ENCODE results near the gene SNURF.

The SNURF gene

DNA sequence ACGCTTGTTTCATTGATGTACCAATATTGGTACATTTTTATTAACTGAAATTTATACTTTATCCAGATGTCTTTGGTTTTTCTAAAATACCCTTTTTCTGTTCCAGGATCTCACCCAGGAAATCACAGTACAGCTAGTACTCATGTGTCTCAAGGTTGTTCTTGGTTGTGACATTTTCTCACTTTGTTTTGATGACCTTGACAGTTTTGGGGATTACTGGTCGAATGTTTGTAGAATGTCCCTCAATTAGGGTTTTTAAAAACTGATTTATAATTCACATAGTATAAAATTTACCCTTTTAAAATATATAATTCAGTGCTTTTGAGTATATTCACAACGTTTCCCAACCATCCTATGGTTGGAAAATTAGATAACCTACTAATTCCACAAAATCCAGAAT, 6.3 kb upstream of the SNURF start:
- TF ChIP-seq, protein P1, sequence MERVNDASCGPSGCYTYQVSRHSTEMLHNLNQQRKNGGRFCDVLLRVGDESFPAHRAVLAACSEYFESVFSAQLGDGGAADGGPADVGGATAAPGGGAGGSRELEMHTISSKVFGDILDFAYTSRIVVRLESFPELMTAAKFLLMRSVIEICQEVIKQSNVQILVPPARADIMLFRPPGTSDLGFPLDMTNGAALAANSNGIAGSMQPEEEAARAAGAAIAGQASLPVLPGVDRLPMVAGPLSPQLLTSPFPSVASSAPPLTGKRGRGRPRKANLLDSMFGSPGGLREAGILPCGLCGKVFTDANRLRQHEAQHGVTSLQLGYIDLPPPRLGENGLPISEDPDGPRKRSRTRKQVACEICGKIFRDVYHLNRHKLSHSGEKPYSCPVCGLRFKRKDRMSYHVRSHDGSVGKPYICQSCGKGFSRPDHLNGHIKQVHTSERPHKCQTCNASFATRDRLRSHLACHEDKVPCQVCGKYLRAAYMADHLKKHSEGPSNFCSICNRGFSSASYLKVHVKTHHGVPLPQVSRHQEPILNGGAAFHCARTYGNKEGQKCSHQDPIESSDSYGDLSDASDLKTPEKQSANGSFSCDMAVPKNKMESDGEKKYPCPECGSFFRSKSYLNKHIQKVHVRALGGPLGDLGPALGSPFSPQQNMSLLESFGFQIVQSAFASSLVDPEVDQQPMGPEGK (CRISPR knock-in tag; IDR thresholded peaks at IDR 0.05; ENCODE audit: borderline replicate concordance) = no peak
- TF ChIP-seq, protein P2, sequence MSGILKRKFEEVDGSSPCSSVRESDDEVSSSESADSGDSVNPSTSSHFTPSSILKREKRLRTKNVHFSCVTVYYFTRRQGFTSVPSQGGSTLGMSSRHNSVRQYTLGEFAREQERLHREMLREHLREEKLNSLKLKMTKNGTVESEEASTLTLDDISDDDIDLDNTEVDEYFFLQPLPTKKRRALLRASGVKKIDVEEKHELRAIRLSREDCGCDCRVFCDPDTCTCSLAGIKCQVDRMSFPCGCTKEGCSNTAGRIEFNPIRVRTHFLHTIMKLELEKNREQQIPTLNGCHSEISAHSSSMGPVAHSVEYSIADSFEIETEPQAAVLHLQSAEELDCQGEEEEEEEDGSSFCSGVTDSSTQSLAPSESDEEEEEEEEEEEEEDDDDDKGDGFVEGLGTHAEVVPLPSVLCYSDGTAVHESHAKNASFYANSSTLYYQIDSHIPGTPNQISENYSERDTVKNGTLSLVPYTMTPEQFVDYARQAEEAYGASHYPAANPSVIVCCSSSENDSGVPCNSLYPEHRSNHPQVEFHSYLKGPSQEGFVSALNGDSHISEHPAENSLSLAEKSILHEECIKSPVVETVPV (CRISPR knock-in tag; IDR thresholded peaks at IDR 0.05) = no peak
- TF ChIP-seq ZC3H10 (CRISPR knock-in tag; IDR thresholded peaks at IDR 0.05) (no peak), PPARA (CRISPR knock-in tag; IDR thresholded peaks at IDR 0.05; ENCODE audit: borderline replicate concordance) (no peak), ZFP3 (CRISPR knock-in tag; IDR thresholded peaks at IDR 0.05) (no peak), TCF4 (CRISPR knock-in tag; IDR thresholded peaks at IDR 0.05; ENCODE audit: borderline replicate concordance) (no peak), ZNF8 (CRISPR knock-in tag; IDR thresholded peaks at IDR 0.05) (no peak), CSDC2 (CRISPR knock-in tag; IDR thresholded peaks at IDR 0.05) (no peak), RARB (CRISPR knock-in tag; IDR thresholded peaks at IDR 0.05) (no peak), ZFP30 (CRISPR knock-in tag; IDR thresholded peaks at IDR 0.05) (no peak), ISL1 (CRISPR knock-in tag; IDR thresholded peaks at IDR 0.05) (no peak), TOX (CRISPR knock-in tag; IDR thresholded peaks at IDR 0.05; ENCODE audit: borderline replicate concordance) (no peak), BACH2 (CRISPR knock-in tag; IDR thresholded peaks at IDR 0.05; ENCODE audit: borderline replicate concordance) (no peak), GLIS3 (CRISPR knock-in tag; IDR thresholded peaks at IDR 0.05) (no peak)
- TF ChIP-seq, protein P3, sequence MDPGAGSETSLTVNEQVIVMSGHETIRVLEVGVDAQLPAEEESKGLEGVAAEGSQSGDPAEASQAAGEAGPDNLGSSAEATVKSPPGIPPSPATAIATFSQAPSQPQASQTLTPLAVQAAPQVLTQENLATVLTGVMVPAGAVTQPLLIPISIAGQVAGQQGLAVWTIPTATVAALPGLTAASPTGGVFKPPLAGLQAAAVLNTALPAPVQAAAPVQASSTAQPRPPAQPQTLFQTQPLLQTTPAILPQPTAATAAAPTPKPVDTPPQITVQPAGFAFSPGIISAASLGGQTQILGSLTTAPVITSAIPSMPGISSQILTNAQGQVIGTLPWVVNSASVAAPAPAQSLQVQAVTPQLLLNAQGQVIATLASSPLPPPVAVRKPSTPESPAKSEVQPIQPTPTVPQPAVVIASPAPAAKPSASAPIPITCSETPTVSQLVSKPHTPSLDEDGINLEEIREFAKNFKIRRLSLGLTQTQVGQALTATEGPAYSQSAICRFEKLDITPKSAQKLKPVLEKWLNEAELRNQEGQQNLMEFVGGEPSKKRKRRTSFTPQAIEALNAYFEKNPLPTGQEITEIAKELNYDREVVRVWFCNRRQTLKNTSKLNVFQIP (CRISPR knock-in tag; IDR thresholded peaks at IDR 0.05; ENCODE audit: borderline replicate concordance, low read depth) = no peak
- no peak for ATAC-seq

DNA sequence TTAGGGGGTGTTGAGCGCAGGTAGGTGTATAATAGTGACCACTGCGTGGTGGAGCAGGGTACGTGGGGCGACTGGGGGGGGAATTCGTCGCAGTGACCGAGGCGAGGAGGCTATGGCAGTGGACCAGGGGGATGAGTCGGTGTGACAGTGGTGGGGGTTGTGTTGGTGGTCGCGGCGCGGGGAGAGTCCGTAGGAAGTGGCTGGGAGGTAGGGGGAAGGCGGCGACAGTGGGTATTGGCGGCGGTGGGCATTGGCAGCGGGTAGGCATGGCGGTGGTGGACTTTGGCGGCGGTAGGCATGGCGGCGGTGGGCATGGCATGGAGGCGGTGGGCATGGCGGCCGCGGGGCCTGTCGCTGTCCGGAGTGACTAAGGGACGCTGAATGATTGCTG, 739 bp downstream of the SNURF start:
- TF ChIP-seq ZNF565 (CRISPR knock-in tag; conservative IDR thresholded peaks at IDR 0.05; ENCODE audit: low read depth) = no peak
- TF ChIP-seq BACH2 (CRISPR knock-in tag; IDR thresholded peaks at IDR 0.05; ENCODE audit: borderline replicate concordance) = no peak
- TF ChIP-seq, protein P4, sequence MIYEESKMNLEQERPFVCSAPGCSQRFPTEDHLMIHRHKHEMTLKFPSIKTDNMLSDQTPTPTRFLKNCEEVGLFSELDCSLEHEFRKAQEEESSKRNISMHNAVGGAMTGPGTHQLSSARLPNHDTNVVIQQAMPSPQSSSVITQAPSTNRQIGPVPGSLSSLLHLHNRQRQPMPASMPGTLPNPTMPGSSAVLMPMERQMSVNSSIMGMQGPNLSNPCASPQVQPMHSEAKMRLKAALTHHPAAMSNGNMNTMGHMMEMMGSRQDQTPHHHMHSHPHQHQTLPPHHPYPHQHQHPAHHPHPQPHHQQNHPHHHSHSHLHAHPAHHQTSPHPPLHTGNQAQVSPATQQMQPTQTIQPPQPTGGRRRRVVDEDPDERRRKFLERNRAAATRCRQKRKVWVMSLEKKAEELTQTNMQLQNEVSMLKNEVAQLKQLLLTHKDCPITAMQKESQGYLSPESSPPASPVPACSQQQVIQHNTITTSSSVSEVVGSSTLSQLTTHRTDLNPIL (CRISPR knock-in tag; IDR thresholded peaks at IDR 0.05; ENCODE audit: low read depth) = no peak
- TF ChIP-seq, protein P2 (CRISPR knock-in tag; IDR thresholded peaks at IDR 0.05) = no peak
- TF ChIP-seq SNAI2 (CRISPR knock-in tag; IDR thresholded peaks at IDR 0.05) = no peak
- no peak for TF ChIP-seq ESRRG (CRISPR knock-in tag; IDR thresholded peaks at IDR 0.05)
- TF ChIP-seq ZFP30 (CRISPR knock-in tag; IDR thresholded peaks at IDR 0.05) = no peak
- no peak for TF ChIP-seq GLIS3 (CRISPR knock-in tag; IDR thresholded peaks at IDR 0.05)
- no peak for TF ChIP-seq TCF4 (CRISPR knock-in tag; IDR thresholded peaks at IDR 0.05; ENCODE audit: borderline replicate concordance)
- TF ChIP-seq TOX (CRISPR knock-in tag; IDR thresholded peaks at IDR 0.05; ENCODE audit: borderline replicate concordance) = no peak
- TF ChIP-seq ZFP3 (CRISPR knock-in tag; IDR thresholded peaks at IDR 0.05) = no peak
- TF ChIP-seq ZNF70 (CRISPR knock-in tag; IDR thresholded peaks at IDR 0.05) = no peak
- TF ChIP-seq, protein P1 (CRISPR knock-in tag; IDR thresholded peaks at IDR 0.05; ENCODE audit: borderline replicate concordance) = no peak
- TF ChIP-seq, protein P3 (CRISPR knock-in tag; IDR thresholded peaks at IDR 0.05; ENCODE audit: borderline replicate concordance, low read depth) = no peak
- TF ChIP-seq CSDC2 (CRISPR knock-in tag; IDR thresholded peaks at IDR 0.05) = no peak
- ATAC-seq = peak; percentile 24
